Erythroblast (primary cell): ENCODE measurements around the gene NHLRC4.

Experiments used
- DNase-seq, 2 experiments: peaks; one replicate each; lab custom pipeline; 2025; lab: John Stamatoyannopoulos, UW
- GATA1 ChIP-seq: IDR thresholded peaks from 2 replicates; pipeline ENCODE4 v1.6.1; 2011; ENCODE audit warnings: low read depth, mild to moderate bottlenecking, control low read depth, low read length, moderate library complexity
- POLR2A ChIP-seq: IDR thresholded peaks from 2 replicates; pipeline ENCODE4 v1.6.1; 2011; ENCODE audit warnings: mild to moderate bottlenecking, low read length

The NHLRC4 gene

GRCh38 chr16:525520-526180 is 41.2 kb upstream of the NHLRC4 start:
- peak; percentile 42 to 54 for DNase-seq
- TF ChIP-seq POLR2A: no peak

- TF ChIP-seq GATA1 (no peak), POLR2A (no peak)
- peak; percentile 82 to 84 for DNase-seq
Observed at GRCh38 chr16:526181-527014, 40.4 kb upstream of the NHLRC4 start.

- peak; percentile 81 for TF ChIP-seq POLR2A
- TF ChIP-seq GATA1: no peak
- DNase-seq: peak; percentile 95 to 98
Observed at GRCh38 chr16:527015-527903, 39.5 kb upstream of the NHLRC4 start, which contains the start of gene CAPN15. TSS of gene CAPN15 (plus strand) at chr16:527712. CDS start at chr16:546839, 19,127 bp downstream.

- TF ChIP-seq GATA1 (no peak), POLR2A (peak; percentile 56)
- peak; percentile 71 to 79 for DNase-seq
Observed at GRCh38 chr16:528111-529011, 38.4 kb upstream of the NHLRC4 start.

- no peak for DNase-seq
- TF ChIP-seq GATA1: no peak
- TF ChIP-seq POLR2A: peak; percentile 30
Observed at GRCh38 chr16:529012-529575, 37.7 kb upstream of the NHLRC4 start.

GRCh38 chr16:530111-530817 is 36.5 kb upstream of the NHLRC4 start:
- TF ChIP-seq POLR2A: no peak
- no peak for TF ChIP-seq GATA1
- peak in 1 of 2 experiments; percentile 27 for DNase-seq

- DNase-seq: no peak
- TF ChIP-seq POLR2A (no peak), GATA1 (no peak)
Observed at GRCh38 chr16:531494-532125, 35.2 kb upstream of the NHLRC4 start.

GRCh38 chr16:533391-534123 is 33.2 kb upstream of the NHLRC4 start:
- DNase-seq: no peak
- TF ChIP-seq POLR2A: no peak
- TF ChIP-seq GATA1: no peak

GRCh38 chr16:534135-534534 is 32.7 kb upstream of the NHLRC4 start:
- no peak for TF ChIP-seq POLR2A
- TF ChIP-seq GATA1: no peak
- no peak for DNase-seq

GRCh38 chr16:534856-535445 is 31.9 kb upstream of the NHLRC4 start:
- no peak for DNase-seq
- TF ChIP-seq GATA1: no peak
- TF ChIP-seq POLR2A: no peak
